HepG2 (cell line): ENCODE results near the gene TKFC. TPM values are rescaled to one million over a fixed set of nuclear protein-coding genes. Genes with fewer than 3 reads are reported as not detected.
A peak's percentile ranks its signal among the peaks of the same experiment; 100 is the strongest.

Experiments
- DBP ChIP-seq: sonication (generic); formaldehyde crosslinking; IDR thresholded peaks from 2 replicates; pipeline ENCODE4 v1.4.0; 2020; ENCODE audit warnings: missing genetic modification reagents; ENCODE audit errors: not compliant biosample characterization
- GFI1 ChIP-seq: sonication (generic); formaldehyde crosslinking; IDR thresholded peaks from 2 replicates; pipeline ENCODE4 v1.5.0; 2020; ENCODE audit warnings: missing genetic modification reagents, mild to moderate bottlenecking, borderline replicate concordance
- HMGXB3 ChIP-seq: sonication (generic); formaldehyde crosslinking; IDR thresholded peaks from 2 replicates; pipeline ENCODE4 v1.4.0; 2020; ENCODE audit warnings: missing genetic modification reagents, borderline replicate concordance
- LRRFIP1 ChIP-seq: sonication (generic); formaldehyde crosslinking; conservative IDR thresholded peaks from 2 replicates; pipeline ENCODE4 v1.4.0; 2020; ENCODE audit warnings: missing genetic modification reagents
- NFE2L1 ChIP-seq: sonication (generic); formaldehyde crosslinking; IDR thresholded peaks from 2 replicates; pipeline ENCODE4 v1.4.0; 2020; ENCODE audit warnings: missing genetic modification reagents, mild to moderate bottlenecking, borderline replicate concordance
- NR2F2 ChIP-seq: IDR thresholded peaks from 2 replicates; pipeline ENCODE4 v1.6.1; 2012; ENCODE audit warnings: low read depth, inconsistent platforms, borderline replicate concordance
- SNAI1 ChIP-seq: sonication (generic); formaldehyde crosslinking; IDR thresholded peaks from 2 replicates; pipeline ENCODE4 v1.5.0; 2020; ENCODE audit warnings: mild to moderate bottlenecking, missing genetic modification reagents, borderline replicate concordance
- ZBTB20 ChIP-seq: sonication (generic); formaldehyde crosslinking; IDR thresholded peaks from 2 replicates; pipeline ENCODE4 v1.8.1; 2023; ENCODE audit warnings: missing genetic modification reagents, low read depth, mild to moderate bottlenecking, borderline replicate concordance
- ZBTB43 ChIP-seq: sonication (generic); formaldehyde crosslinking; conservative IDR thresholded peaks from 2 replicates; pipeline ENCODE4 v1.4.0; 2020; ENCODE audit warnings: missing genetic modification reagents
- ZKSCAN1 ChIP-seq: fragments of 150-350 bp; IDR thresholded peaks from 2 replicates; pipeline ENCODE4 v1.6.1; 2014; ENCODE audit warnings: low read length
- ZNF180 ChIP-seq: sonication (generic); formaldehyde crosslinking; IDR thresholded peaks from 2 replicates; pipeline ENCODE4 v1.4.0; 2020; ENCODE audit warnings: low read depth, missing genetic modification reagents, borderline replicate concordance
- ZNF331 ChIP-seq: sonication (generic); formaldehyde crosslinking; IDR thresholded peaks from 2 replicates; pipeline ENCODE4 v1.4.0; 2020; ENCODE audit warnings: missing genetic modification reagents
- ZNF512 ChIP-seq: sonication (generic); formaldehyde crosslinking; IDR thresholded peaks from 2 replicates; pipeline ENCODE4 v1.4.0; 2020; ENCODE audit warnings: mild to moderate bottlenecking, missing genetic modification reagents
- ZNF546 ChIP-seq: sonication (generic); formaldehyde crosslinking; conservative IDR thresholded peaks from 2 replicates; pipeline ENCODE4 v1.8.1; 2023; ENCODE audit warnings: mild to moderate bottlenecking, missing genetic modification reagents
- ZNF598 ChIP-seq: sonication (generic); formaldehyde crosslinking; IDR thresholded peaks from 2 replicates; pipeline ENCODE4 v1.5.1; 2020; ENCODE audit warnings: mild to moderate bottlenecking, missing genetic modification reagents, borderline replicate concordance
- ZNF660 ChIP-seq: sonication (generic); formaldehyde crosslinking; IDR thresholded peaks from 2 replicates; pipeline ENCODE4 v1.5.1; 2020; ENCODE audit warnings: mild to moderate bottlenecking, low read depth, missing genetic modification reagents, borderline replicate concordance
- polyA plus RNA-seq, 8 experiments: library from polyadenylated mRNA; depleted of rRNA in 3 of 8; stranded (reverse) in 7 of 8; unstranded in 1 of 8; fragments of >200 nt; fragmentation: Illumina TruSeq in 4 of 8; extraction: Trizol in 4 of 8; gene quantifications; 2 replicates each; pipeline versions ENCODE4 v1.2.1 to v1.2.3, GENCODE V29; 2011 to 2016; ENCODE audit warnings: low read depth in 4 of 8, missing spikeins in 1 of 8, mixed read lengths in 1 of 8; ENCODE audit not compliant: insufficient read depth in 1 of 8
- total RNA-seq, 5 experiments: library from RNA; depleted of rRNA; stranded (reverse); fragments of >200 nt; fragmentation: Illumina TruSeq; extraction: Trizol; gene quantifications; 2 replicates each; pipeline ENCODE4 v1.2.3, GENCODE V29; 2016; ENCODE audit warnings: low read depth in 1 of 5

Gene TKFC
- total and polyA plus RNA-seq, 2 of the 13 experiments (the other 11 are each of a cell fraction or from before 2014, with no cell fraction given), result 147 to 197 TPM

- TF ChIP-seq ZNF512 (no peak), ZNF180 (CRISPR knock-in tag) (no peak), ZBTB20 (CRISPR knock-in tag) (peak; percentile 51; the same call in 1 of the 2 replicates), SNAI1 (no peak), ZNF331 (CRISPR knock-in tag) (peak; percentile 75; the same call in 1 of the 2 replicates), ZNF546 (CRISPR knock-in tag) (no peak), HMGXB3 (CRISPR knock-in tag) (no peak; the same call in 1 of the 2 replicates), ZNF660 (CRISPR knock-in tag) (no peak), NFE2L1 (no peak), ZNF598 (CRISPR knock-in tag) (no peak), GFI1 (no peak), DBP (CRISPR knock-in tag) (no peak), LRRFIP1 (CRISPR knock-in tag) (no peak), ZKSCAN1 (no peak), ZBTB43 (no peak), NR2F2 (peak; percentile 58; the same call in 1 of the 2 replicates)
Observed at GRCh38 chr11:61369372-61370348, 36.6 kb downstream of the TKFC start (continued).
